NCI-H2081 (cell line): Measurements from ENCODE around the gene FUBP3.
A peak's percentile ranks its signal among the peaks of the same experiment; 100 is the strongest.

Experiments used
- DNase-seq, 2 experiments: peaks; one replicate each; lab custom pipeline; 2025; lab: John Stamatoyannopoulos, UW

Gene FUBP3

GRCh38 chr9:130578865-130579737, at the start of gene FUBP3:
TSS of gene FUBP3 (plus strand) at chr9:130579577. CDS start at chr9:130579681, 104 bp downstream.
- peak; percentile 87 to 91 for DNase-seq

GRCh38 chr9:130530938-130531337, 48.4 kb upstream of the FUBP3 start:
- no peak for DNase-seq

GRCh38 chr9:130531670-130532069, 47.7 kb upstream of the FUBP3 start:
- DNase-seq: no peak

- DNase-seq: no peak
These were observed 46.8 kb upstream of the FUBP3 start for GRCh38 chr9:130532426-130533080.

- DNase-seq: peak in 1 of 2 experiments; percentile 35
These were observed 43.4 kb upstream of the FUBP3 start for GRCh38 chr9:130535818-130536521.

GRCh38 chr9:130536701-130537107, 42.7 kb upstream of the FUBP3 start:
- DNase-seq: no peak

- no peak for DNase-seq
These were observed 41.9 kb upstream of the FUBP3 start for GRCh38 chr9:130537346-130538050.

GRCh38 chr9:130539420-130540223, 39.8 kb upstream of the FUBP3 start:
- DNase-seq: no peak

- no peak for DNase-seq
These were observed 37.8 kb upstream of the FUBP3 start for GRCh38 chr9:130541533-130541932.

- DNase-seq: no peak
These were observed 37.3 kb upstream of the FUBP3 start for GRCh38 chr9:130542038-130542437.

- no peak for DNase-seq
These were observed 36.7 kb upstream of the FUBP3 start for GRCh38 chr9:130542457-130543228.

GRCh38 chr9:130543368-130543767, 36.0 kb upstream of the FUBP3 start:
- no peak for DNase-seq

GRCh38 chr9:130543859-130544258, 35.5 kb upstream of the FUBP3 start:
- no peak for DNase-seq

GRCh38 chr9:130544364-130544763, 35.0 kb upstream of the FUBP3 start:
- no peak for DNase-seq

- no peak for DNase-seq
These were observed 31.3 kb upstream of the FUBP3 start for GRCh38 chr9:130548103-130548502.

GRCh38 chr9:130549093-130549735, 30.2 kb upstream of the FUBP3 start:
- peak in 1 of 2 experiments; percentile 40 for DNase-seq

- DNase-seq: no peak
These were observed 24.8 kb upstream of the FUBP3 start for GRCh38 chr9:130554606-130555005.

GRCh38 chr9:130555061-130555460, 24.3 kb upstream of the FUBP3 start:
- DNase-seq: no peak

GRCh38 chr9:130555968-130556367, 23.4 kb upstream of the FUBP3 start:
- no peak for DNase-seq
